Subcutaneous abdominal adipose tissue (tissue), 5 donors: ENCODE data around the gene MYL3.
"Not testable (repeated sequence)": the region's sequence is repeated elsewhere in the genome, so short reads cannot be mapped to it uniquely, and the experiment has no call there.

Experiments used
- H3K27ac ChIP-seq: one replicate; pipeline ENCODE4 v1.7.0; 2013; ENCODE audit warnings: low read depth, mild to moderate bottlenecking, inconsistent platforms, low read length, moderate library complexity
- H3K27me3 ChIP-seq, 5 donors: one replicate each; pipeline ENCODE4 v1.7.0; 2013; ENCODE audit warnings: low read length in 5 of 5, inconsistent platforms in 1 of 5; ENCODE audit not compliant: control insufficient read depth in 5 of 5, insufficient read depth in 4 of 5
- H3K36me3 ChIP-seq, 5 donors: one replicate each; pipeline ENCODE4 v1.7.0; 2013; ENCODE audit warnings: low read length in 5 of 5; ENCODE audit not compliant: control insufficient read depth in 5 of 5, insufficient read depth in 5 of 5
- H3K4me1 ChIP-seq, 5 donors: one replicate each; pipeline ENCODE4 v1.7.0; 2013; ENCODE audit warnings: low read length in 5 of 5, mild to moderate bottlenecking in 3 of 5, moderate library complexity in 1 of 5; ENCODE audit not compliant: control insufficient read depth in 5 of 5, insufficient read depth in 5 of 5
- H3K4me3 ChIP-seq, 5 donors: one replicate each; pipeline ENCODE4 v1.7.0; 2013; ENCODE audit warnings: low read length in 5 of 5, low read depth in 1 of 5
- H3K9ac ChIP-seq, 5 donors: one replicate each; pipeline ENCODE4 v1.7.0; 2013; ENCODE audit warnings: low read length in 5 of 5, mild to moderate bottlenecking in 4 of 5, moderate library complexity in 3 of 5
- H3K9me3 ChIP-seq, 5 donors: one replicate each; pipeline ENCODE4 v1.7.0; 2013; ENCODE audit warnings: low read length in 5 of 5; ENCODE audit not compliant: control insufficient read depth in 5 of 5
- donor health status: healthy.
- donor health status: healthy.
- donor health status: healthy.
- donor health status: healthy.
- donor health status: healthy.

The MYL3 gene

DNA sequence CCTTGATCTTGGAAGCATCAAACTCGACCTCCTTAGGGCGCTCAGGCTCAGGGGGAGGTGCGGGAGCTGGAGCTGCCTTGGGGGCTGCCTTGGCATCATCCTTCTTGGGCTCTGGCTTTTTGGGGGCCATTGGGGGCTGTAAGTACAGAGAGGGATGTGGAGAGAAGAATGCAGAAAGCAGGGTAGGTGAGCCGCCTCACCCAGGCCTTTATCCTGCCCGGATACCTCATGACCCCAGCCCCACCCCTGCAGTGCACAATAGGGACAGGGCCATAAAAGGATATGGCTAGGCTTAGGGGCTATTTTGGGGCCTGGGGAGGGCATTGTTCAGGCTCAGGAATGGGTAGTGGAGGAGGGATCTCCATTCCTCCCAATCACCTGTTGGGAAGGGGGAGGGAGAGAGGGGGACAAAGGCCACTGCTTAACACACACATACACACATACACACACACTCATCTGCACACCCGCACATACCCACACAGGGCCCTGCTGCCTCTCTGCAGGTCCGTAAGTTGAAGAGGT, at the start of gene MYL3:
TSS of gene MYL3 (minus strand) at position 184 of the 522 bp plus-strand sequence. CDS start at position 130, 54 bp downstream.
- H3K4me1 ChIP-seq: peaks cover 11 to 54% (median 42%) of the 10 kb centered on the region in 5 donors
- H3K9me3 ChIP-seq: no peaks in the 10 kb centered on the region
- H3K36me3 ChIP-seq: no peaks in the 10 kb centered on the region
- H3K27me3 ChIP-seq: no peaks in the 10 kb centered on the region
- H3K4me3 ChIP-seq: no peak within 1 kb of the TSS
- H3K27ac ChIP-seq: no peak within 1 kb of the TSS
- H3K9ac ChIP-seq: peak within 1 kb of the TSS in 1 of 5 donors; percentile 60

DNA sequence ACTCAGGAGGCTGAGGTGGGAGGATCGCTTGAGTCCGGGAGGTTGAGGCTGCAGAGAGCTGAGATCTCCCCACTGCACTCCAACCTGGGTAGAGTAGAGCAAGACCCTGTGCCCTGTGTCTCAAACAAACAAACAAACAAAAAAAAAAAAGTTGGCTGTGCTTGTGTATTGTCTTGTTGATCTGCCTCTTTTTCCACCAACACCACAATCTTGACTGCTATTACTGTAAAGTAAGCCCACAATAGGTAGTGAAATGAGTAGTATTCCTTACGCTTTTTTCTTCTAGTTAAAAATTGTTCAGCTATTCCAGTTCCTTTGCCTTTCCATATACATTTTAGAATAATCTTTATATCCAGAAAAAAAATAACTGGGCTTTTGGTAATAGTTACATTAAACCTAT, 49.7 kb upstream of the MYL3 start:
- Histone ChIP-seq H3K4me3 (no peak overlapping the region), H3K27ac (no peak overlapping the region), H3K4me1 (peaks cover 8 to 28% (median 25%) of the 10 kb centered on the region in 5 donors), H3K9me3 (peaks cover 0 to 4% (median 0%) of the 10 kb centered on the region in 5 donors), H3K36me3 (peaks cover 3 to 13% (median 6%) of the 10 kb centered on the region in 5 donors), H3K9ac (no peak overlapping the region), H3K27me3 (no peaks in the 10 kb centered on the region)

DNA sequence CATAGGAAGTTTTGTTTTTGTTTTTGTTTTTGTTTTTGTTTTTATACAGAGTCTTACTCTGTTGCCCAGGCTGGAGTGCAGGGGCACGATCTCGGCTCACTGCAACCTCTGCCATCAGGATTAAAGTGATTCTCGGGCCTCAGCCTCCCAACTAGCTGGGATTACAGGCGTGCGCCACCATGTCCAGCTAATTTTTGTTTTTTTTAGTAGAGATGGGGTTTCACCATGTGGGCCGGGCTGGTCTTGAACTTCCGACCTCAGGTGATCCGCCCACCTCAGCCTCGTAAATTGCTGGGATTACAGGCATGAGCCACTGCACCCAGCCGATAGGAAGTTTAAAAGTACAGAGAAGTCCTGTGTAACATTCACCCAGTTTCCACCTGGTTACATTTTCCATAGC, 47.7 kb upstream of the MYL3 start:
- H3K27ac ChIP-seq, H3K9me3 ChIP-seq, H3K9ac ChIP-seq, H3K36me3 ChIP-seq, H3K27me3 ChIP-seq, H3K4me3 ChIP-seq: not testable (repeated sequence)
- H3K4me1 ChIP-seq: peaks cover 8 to 33% (median 27%) of the 10 kb centered on the region in 5 donors

DNA sequence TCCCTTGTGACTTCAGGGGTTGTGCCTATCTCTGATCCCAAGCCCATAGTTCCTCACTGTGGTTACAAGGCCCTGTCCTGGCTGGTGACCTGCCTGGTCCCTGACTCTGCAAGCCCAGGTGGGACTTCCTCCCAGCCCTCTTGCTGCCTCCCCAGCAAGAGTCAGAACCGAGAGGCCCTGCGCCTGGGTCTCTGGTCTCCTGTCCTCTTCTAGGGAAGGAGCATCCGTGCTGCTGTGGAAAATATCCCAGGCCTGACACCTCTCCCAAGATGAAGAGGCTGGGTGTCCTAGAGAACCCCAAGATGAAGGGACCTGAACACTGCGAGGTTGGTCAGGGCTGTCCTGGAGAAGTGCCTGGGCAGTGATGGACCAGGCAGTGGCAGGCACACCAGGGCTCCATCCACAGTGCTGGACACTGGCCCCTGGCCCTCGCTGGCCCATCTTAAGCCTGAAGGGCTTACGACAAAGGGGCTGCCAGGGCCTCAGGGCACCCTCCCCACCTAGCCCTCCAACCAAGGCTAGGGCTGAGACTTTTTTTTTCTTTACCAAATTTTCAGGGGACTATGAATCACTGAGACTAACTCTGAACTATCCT, 47.0 kb upstream of the MYL3 start:
- peaks cover 8 to 29% (median 27%) of the 10 kb centered on the region in 5 donors for H3K4me1 ChIP-seq
- no peak overlapping the region for H3K27ac ChIP-seq
- no peak overlapping the region for H3K9ac ChIP-seq
- H3K27me3 ChIP-seq: no peaks in the 10 kb centered on the region
- H3K36me3 ChIP-seq: no peaks in the 10 kb centered on the region
- H3K4me3 ChIP-seq: no peak overlapping the region
- H3K9me3 ChIP-seq: no peaks in the 10 kb centered on the region

DNA sequence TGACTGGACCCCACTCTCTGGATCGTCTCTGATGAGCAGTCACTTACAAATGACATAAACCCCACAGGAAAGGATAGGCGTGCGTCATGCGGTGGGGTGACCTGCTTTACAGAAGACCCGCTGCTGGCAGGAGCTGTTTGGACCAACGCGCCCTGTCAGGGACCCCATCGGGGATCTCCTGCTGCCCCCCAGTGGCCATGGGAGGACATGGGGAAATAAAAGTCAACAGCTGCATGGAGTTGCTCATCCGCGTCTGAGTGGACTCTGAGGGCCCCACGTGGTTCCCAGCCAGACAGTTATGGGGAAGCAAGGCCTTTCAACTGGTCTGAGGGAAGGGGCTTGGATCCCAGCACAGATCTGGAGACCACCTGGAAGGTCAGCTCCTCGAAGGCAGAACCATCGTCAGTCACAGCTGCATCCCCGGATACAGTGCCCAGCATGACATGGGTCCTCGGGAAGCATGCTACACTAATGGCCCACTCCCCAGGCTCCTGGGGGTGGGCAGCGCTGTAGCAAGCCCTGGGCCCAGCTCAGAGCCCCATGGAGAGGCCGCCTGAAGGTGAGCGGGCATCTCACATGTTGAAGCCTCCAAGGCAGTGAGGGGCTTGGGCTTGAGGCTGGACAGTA, 46.4 kb upstream of the MYL3 start:
- peaks cover 8 to 29% (median 27%) of the 10 kb centered on the region in 5 donors for H3K4me1 ChIP-seq
- peak overlapping the region in 2 of 5 donors; percentile 20 to 23 for H3K9ac ChIP-seq
- H3K27ac ChIP-seq: no peak overlapping the region
- H3K9me3 ChIP-seq: no peaks in the 10 kb centered on the region
- H3K27me3 ChIP-seq: no peaks in the 10 kb centered on the region
- peak overlapping the region in 1 of 5 donors; percentile 22 for H3K4me3 ChIP-seq
- no peaks in the 10 kb centered on the region for H3K36me3 ChIP-seq

DNA sequence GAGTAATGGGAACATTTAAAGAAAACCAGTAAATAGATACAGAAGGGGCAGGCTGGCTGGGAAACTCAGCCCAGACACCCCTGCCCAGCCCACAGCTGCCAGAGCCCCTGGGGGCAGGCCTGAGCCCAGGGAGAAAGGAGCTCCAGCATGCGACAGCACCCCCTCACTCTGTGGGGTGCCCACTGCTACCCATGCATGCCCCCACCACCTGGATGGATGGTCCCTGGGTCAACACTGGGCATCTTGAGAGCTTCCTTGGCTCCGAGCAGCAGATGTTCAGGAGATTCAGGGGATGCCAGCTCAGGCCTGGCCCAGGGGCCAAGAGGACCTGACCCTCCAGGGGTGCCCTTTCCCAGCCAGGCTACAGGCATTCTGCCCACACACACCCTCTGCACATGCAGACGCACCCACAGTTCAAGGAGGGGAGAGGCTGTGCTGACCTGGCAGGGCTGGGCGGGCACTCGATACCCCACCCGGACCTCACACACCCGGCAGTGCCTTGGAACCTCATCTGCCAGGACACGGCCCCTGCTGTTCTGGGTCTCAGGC, 45.8 kb upstream of the MYL3 start:
- H3K36me3 ChIP-seq: no peaks in the 10 kb centered on the region
- peak overlapping the region in 2 of 5 donors; percentile 20 to 23 for H3K9ac ChIP-seq
- peak overlapping the region in 1 of 5 donors; percentile 22 for H3K4me3 ChIP-seq
- H3K27ac ChIP-seq: no peak overlapping the region
- H3K9me3 ChIP-seq: no peaks in the 10 kb centered on the region
- peaks cover 8 to 29% (median 27%) of the 10 kb centered on the region in 5 donors for H3K4me1 ChIP-seq
- no peaks in the 10 kb centered on the region for H3K27me3 ChIP-seq

DNA sequence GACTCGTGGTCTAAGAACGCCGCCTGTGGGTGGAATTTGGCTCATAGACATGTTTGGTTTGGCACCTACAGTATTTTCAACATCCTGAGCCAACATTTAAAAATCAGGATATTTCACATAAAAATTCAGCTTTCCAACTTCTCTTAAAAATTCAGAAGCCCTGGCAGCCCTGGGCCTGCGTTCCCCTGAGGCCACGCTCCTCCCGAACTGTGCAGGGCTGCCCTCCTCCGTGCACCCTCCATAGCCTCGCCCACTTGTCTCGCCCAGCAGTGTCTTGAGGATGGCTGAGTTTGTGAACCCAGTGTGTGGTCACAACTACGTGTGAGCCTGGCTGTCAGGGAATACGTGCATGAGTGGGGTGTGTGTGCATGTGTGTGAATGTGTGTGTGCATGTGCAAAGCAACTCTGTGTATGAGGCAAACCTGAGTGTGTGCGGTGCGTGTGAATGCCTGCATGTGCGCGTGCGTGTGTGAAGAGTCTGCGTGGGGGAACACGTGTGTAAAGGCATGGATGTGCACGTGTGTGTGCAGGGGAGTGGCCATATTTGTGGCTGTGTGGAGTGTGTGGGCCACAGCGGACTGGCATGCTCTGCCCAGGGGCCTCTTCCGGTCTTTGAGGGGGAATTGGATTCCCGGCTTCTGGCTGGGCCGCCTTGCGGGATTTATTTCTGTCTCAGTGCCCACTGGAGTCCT, 45.2 kb upstream of the MYL3 start:
- Histone ChIP-seq H3K4me3 (peak overlapping the region in 2 of 5 donors; percentile 8 to 41), H3K36me3 (no peaks in the 10 kb centered on the region), H3K9ac (no peak overlapping the region), H3K9me3 (no peaks in the 10 kb centered on the region), H3K4me1 (peaks cover 6 to 27% (median 23%) of the 10 kb centered on the region in 5 donors), H3K27ac (no peak overlapping the region), H3K27me3 (no peaks in the 10 kb centered on the region)

DNA sequence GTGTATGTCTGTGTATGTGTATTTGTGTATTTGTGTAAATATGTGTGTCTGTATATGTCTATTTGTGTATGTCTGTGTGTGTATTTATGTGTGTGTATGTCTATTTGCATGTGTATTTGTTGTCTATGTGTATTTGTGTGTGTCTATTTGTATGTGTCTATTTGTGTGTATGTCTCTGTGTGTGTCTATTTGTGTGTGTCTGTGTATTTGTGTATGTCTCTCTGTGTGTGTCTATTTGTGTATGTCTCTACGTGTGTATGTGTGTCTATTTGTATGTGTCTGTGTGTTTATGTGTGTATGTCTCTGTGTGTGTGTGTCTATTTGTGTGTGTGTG, 44.7 kb upstream of the MYL3 start:
- no peak overlapping the region for H3K4me3 ChIP-seq
- H3K4me1 ChIP-seq: peaks cover 6 to 27% (median 23%) of the 10 kb centered on the region in 5 donors
- no peaks in the 10 kb centered on the region for H3K9me3 ChIP-seq
- H3K9ac ChIP-seq: no peak overlapping the region
- H3K27ac ChIP-seq: no peak overlapping the region
- H3K27me3 ChIP-seq: no peaks in the 10 kb centered on the region
- H3K36me3 ChIP-seq: no peaks in the 10 kb centered on the region

DNA sequence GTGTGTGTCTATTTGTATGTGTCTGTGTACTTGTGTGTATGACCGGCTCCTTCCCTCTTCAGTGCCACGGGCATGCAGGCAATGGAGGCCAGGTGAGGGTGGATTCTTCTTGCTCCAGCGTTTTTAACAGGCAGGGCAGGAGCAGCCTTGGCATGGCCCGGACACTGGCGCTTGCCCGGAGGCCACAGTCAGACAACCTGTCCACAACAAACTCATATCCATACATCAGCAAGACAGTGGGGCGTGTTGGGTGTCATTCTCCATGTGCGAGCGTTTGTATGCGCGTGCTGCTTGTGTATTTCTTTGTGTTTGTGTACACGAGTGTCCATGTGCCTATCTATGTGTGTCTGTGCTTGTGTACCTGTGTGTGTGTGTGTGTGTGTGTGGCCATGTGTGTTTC, 44.0 kb upstream of the MYL3 start:
- Histone ChIP-seq H3K9ac (no peak overlapping the region), H3K27ac (no peak overlapping the region), H3K27me3 (no peaks in the 10 kb centered on the region), H3K4me1 (peaks cover 6 to 27% (median 23%) of the 10 kb centered on the region in 5 donors), H3K36me3 (no peaks in the 10 kb centered on the region), H3K9me3 (no peaks in the 10 kb centered on the region), H3K4me3 (no peak overlapping the region)
